ENCODE measurements around the gene PTGIR.

DNA sequence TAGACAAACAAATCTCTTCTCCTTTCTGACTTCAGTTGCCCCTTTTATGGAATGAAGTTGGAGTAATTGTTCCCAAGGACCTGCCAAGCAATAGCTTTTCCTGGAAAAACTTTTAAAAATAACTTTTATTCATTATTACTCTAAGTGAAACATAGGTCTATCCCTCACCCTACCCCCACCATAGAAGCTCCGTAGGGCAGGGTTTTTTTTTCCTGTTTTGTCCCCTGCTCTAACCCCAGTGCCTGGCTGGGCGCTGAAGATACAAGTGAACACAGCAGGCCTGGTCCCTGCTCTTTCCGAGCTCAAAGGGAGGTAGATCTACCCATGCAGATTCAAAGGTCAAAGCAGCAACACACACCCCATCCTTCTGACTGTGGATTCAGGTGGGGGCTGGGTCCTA is 19.8 kb upstream of the PTGIR start:
- TF ChIP-seq POLR2A (IDR thresholded peaks at IDR 0.05) (no peak), CTCF (IDR thresholded peaks at IDR 0.05) (no peak)
